ENCODE results near the gene EML2.
"Not testable (repeated sequence)": the region's sequence is repeated elsewhere in the genome, so short reads cannot be mapped to it uniquely, and the experiment has no call there.

EML2 gene
- total RNA-seq = 29.0 to 48.4 reads per million in 2 donors

- peak; percentile 20 to 71 (median 43) for DNase-seq
These were observed at the start of gene EML2 for GRCh38 chr19:45638930-45639729. EML2 (minus strand) TSS chr19:45639397; CDS start chr19:45639376, 21 bp downstream.

GRCh38 chr19:45687599-45687998 lies 48.4 kb upstream of the EML2 start:
- no peak for DNase-seq

GRCh38 chr19:45685045-45685444 lies 45.8 kb upstream of the EML2 start:
- DNase-seq = not testable (repeated sequence)

GRCh38 chr19:45682908-45683307 lies 43.7 kb upstream of the EML2 start:
- DNase-seq = no peak

GRCh38 chr19:45682117-45682516 lies 42.9 kb upstream of the EML2 start:
- DNase-seq = no peak

- DNase-seq = peak; percentile 73 to 90 (median 81)
These were observed 42.3 kb upstream of the EML2 start for GRCh38 chr19:45681391-45682015.

GRCh38 chr19:45677351-45678230 lies 38.4 kb upstream of the EML2 start:
- DNase-seq = peak; percentile 60 to 94 (median 72)

GRCh38 chr19:45676851-45677263 lies 37.7 kb upstream of the EML2 start:
- DNase-seq = peak; percentile 24 to 54 (median 44)

- DNase-seq = no peak
These were observed 35.7 kb upstream of the EML2 start for GRCh38 chr19:45674946-45675345.

- DNase-seq = peak; percentile 17 to 53 (median 35)
These were observed 31.7 kb upstream of the EML2 start for GRCh38 chr19:45670670-45671453.

GRCh38 chr19:45668342-45668871 lies 29.2 kb upstream of the EML2 start:
- peak in 1 of 5 experiments; percentile 22 for DNase-seq

- DNase-seq = peak; percentile 30 to 68 (median 47)
These were observed 28.6 kb upstream of the EML2 start, which contains the start of gene GIPR for GRCh38 chr19:45667620-45668341. GIPR (plus strand) TSS chr19:45668221; CDS start chr19:45669521, 1,300 bp downstream.

GRCh38 chr19:45664575-45664974 lies 25.4 kb upstream of the EML2 start:
- DNase-seq = no peak

- DNase-seq = no peak
These were observed 24.6 kb upstream of the EML2 start for GRCh38 chr19:45663800-45664199.

- no peak for DNase-seq
These were observed 21.4 kb upstream of the EML2 start for GRCh38 chr19:45660636-45661035.

- no peak for DNase-seq
These were observed 20.0 kb upstream of the EML2 start for GRCh38 chr19:45659096-45659729.

- DNase-seq = no peak
These were observed 18.4 kb upstream of the EML2 start for GRCh38 chr19:45657520-45658167.

GRCh38 chr19:45655073-45655472 lies 15.9 kb upstream of the EML2 start:
- DNase-seq = no peak

GRCh38 chr19:45653634-45654033 lies 14.4 kb upstream of the EML2 start:
- no peak for DNase-seq

GRCh38 chr19:45650722-45651121 lies 11.5 kb upstream of the EML2 start:
- no peak for DNase-seq
